HG02970 (cell line): ENCODE results near the gene COASY.
"Not testable (repeated sequence)": the region's sequence is repeated elsewhere in the genome, so short reads cannot be mapped to it uniquely, and the experiment has no call there.

Experiments used
- ATAC-seq: cut with Tn5 transposase; IDR thresholded peaks from one replicate; pipeline ENCODE4 v1.9.1; 2021; ENCODE audit warnings: mild to moderate bottlenecking, moderate library complexity, moderate number of reproducible peaks; ENCODE audit not compliant: unreplicated experiment, low FRiP score

Gene COASY

GRCh38 chr17:42530952-42531454 is 30.9 kb upstream of the COASY start:
- ATAC-seq: no peak

- ATAC-seq: no peak
These were observed 30.2 kb upstream of the COASY start for GRCh38 chr17:42531455-42532354.

GRCh38 chr17:42535155-42536047 is 26.5 kb upstream of the COASY start:
- ATAC-seq: no peak

GRCh38 chr17:42536048-42536371 is 25.9 kb upstream of the COASY start, which contains the start of gene NAGLU:
Gene NAGLU, plus strand, starts transcription at chr17:42536241. Its CDS starts 32 bp downstream, at chr17:42536273.
- peak; percentile 83 for ATAC-seq

GRCh38 chr17:42536372-42537155 is 25.4 kb upstream of the COASY start:
- ATAC-seq: peak; percentile 50

GRCh38 chr17:42537156-42537805 is 24.7 kb upstream of the COASY start:
- no peak for ATAC-seq

- ATAC-seq: no peak
These were observed 24.0 kb upstream of the COASY start for GRCh38 chr17:42537826-42538451.

GRCh38 chr17:42538482-42538881 is 23.5 kb upstream of the COASY start:
- no peak for ATAC-seq

- not testable (repeated sequence) for ATAC-seq
These were observed 21.4 kb upstream of the COASY start for GRCh38 chr17:42540558-42540957.

GRCh38 chr17:42541041-42541833 is 20.7 kb upstream of the COASY start:
- no peak for ATAC-seq

- no peak for ATAC-seq
These were observed 18.5 kb upstream of the COASY start for GRCh38 chr17:42543190-42544079.

GRCh38 chr17:42544874-42545283 is 17.1 kb upstream of the COASY start:
- ATAC-seq: no peak

GRCh38 chr17:42545755-42546505 is 16.0 kb upstream of the COASY start:
- not testable (repeated sequence) for ATAC-seq

GRCh38 chr17:42547001-42547461 is 14.9 kb upstream of the COASY start:
- ATAC-seq: no peak

- no peak for ATAC-seq
These were observed 14.3 kb upstream of the COASY start for GRCh38 chr17:42547698-42548069.

- ATAC-seq: peak; percentile 61
These were observed 13.7 kb upstream of the COASY start for GRCh38 chr17:42548070-42548837.
